Globus pallidus (tissue), 1 donor: ENCODE measurements around the gene TEX22.

Experiments
- DNase-seq: peaks from one replicate; pipeline ENCODE4 v3.0.0-alpha.2; 2015; ENCODE audit warnings: low spot score

Gene TEX22

GRCh38 chr14:105384605-105385321 lies 13.6 kb upstream of the TEX22 start:
- DNase-seq = no peak

- DNase-seq = no peak
Observed at GRCh38 chr14:105385322-105385637, 13.1 kb upstream of the TEX22 start.

- no peak for DNase-seq
Observed at GRCh38 chr14:105385698-105386365, 12.5 kb upstream of the TEX22 start.

- DNase-seq = no peak
Observed at GRCh38 chr14:105386581-105387529, 11.5 kb upstream of the TEX22 start.

- DNase-seq = no peak
Observed at GRCh38 chr14:105387530-105387922, 10.8 kb upstream of the TEX22 start.

GRCh38 chr14:105388110-105388951 lies 10.0 kb upstream of the TEX22 start:
- no peak for DNase-seq

- DNase-seq = no peak
Observed at GRCh38 chr14:105388976-105389375, 9.4 kb upstream of the TEX22 start.

GRCh38 chr14:105389534-105389933 lies 8.8 kb upstream of the TEX22 start:
- DNase-seq = peak; percentile 47

- no peak for DNase-seq
Observed at GRCh38 chr14:105389976-105390848, 8.1 kb upstream of the TEX22 start.

- DNase-seq = no peak
Observed at GRCh38 chr14:105390849-105391500, 7.4 kb upstream of the TEX22 start.

- DNase-seq = no peak
Observed at GRCh38 chr14:105391541-105391940, 6.8 kb upstream of the TEX22 start.

GRCh38 chr14:105392131-105393090 lies 5.9 kb upstream of the TEX22 start:
- DNase-seq = no peak

GRCh38 chr14:105393151-105393550 lies 5.2 kb upstream of the TEX22 start:
- DNase-seq = no peak

GRCh38 chr14:105394714-105395537 lies 3.4 kb upstream of the TEX22 start:
- no peak for DNase-seq

GRCh38 chr14:105395538-105395854 lies 2.8 kb upstream of the TEX22 start:
- no peak for DNase-seq

- no peak for DNase-seq
Observed at GRCh38 chr14:105397350-105397931, 897 bp upstream of the TEX22 start.

- DNase-seq = no peak
Observed at GRCh38 chr14:105398726-105399465, 558 bp downstream of the TEX22 start.

GRCh38 chr14:105399466-105399775 lies 1.1 kb downstream of the TEX22 start:
- DNase-seq = no peak
